ENCODE results near the gene RALGPS1. TPM values are rescaled to one million over a fixed set of nuclear protein-coding genes. Genes with fewer than 3 reads are reported as not detected.
A peak's percentile ranks its signal among the peaks of the same experiment; 100 is the strongest.

RALGPS1 gene
- total and polyA plus RNA-seq, 2 of the 8 experiments (the other 6 are each of a cell fraction or from before 2014, with no cell fraction given) = 20.0 to 23.5 TPM

- Histone ChIP-seq H3K9ac (replicated peaks in 1 of 4; ENCODE audit: extremely low read depth in 1 of 4, low read depth in 3 of 4, low read length in 3 of 4) (no peak overlapping the region), H4K20me1 (replicated peaks in 1 of 2; ENCODE audit: control insufficient read depth in 1 of 2, insufficient read depth in 2 of 2, low read length in 2 of 2) (no peaks in the 10 kb centered on the region), H3K23me2 (ENCODE audit: low read depth, low read length) (no peaks in the 10 kb centered on the region), H2BK12ac (ENCODE audit: low read depth, low read length) (no peak overlapping the region; the same call in 1 of the 2 replicates), H3K36me3 (ENCODE audit: control insufficient read depth in 2 of 4, insufficient read depth in 4 of 4, low read length in 3 of 4) (no peaks in the 10 kb centered on the region), H3K4me3 (ENCODE audit: extremely low read depth in 1 of 4, insufficient read depth in 2 of 4, low read depth in 3 of 4, low read length in 4 of 4) (no peak overlapping the region), H3K56ac (replicated peaks; ENCODE audit: insufficient read length, low read depth, low read length) (no peak overlapping the region), H2BK120ac (replicated peaks; ENCODE audit: low read depth, low read length) (no peak overlapping the region), H3K9me3 (ENCODE audit: insufficient read depth in 2 of 2, low read depth in 1 of 2, low read length in 1 of 2) (no peaks in the 10 kb centered on the region), H3K4ac (replicated peaks; ENCODE audit: insufficient read length, low read depth, low read length) (no peak overlapping the region), H4K5ac (ENCODE audit: insufficient read length, low read depth, low read length) (no peak overlapping the region), H3K79me1 (ENCODE audit: low read depth, low read length) (no peaks in the 10 kb centered on the region; the same call in 1 of the 2 replicates), H4K91ac (replicated peaks; ENCODE audit: insufficient read length, low read length) (no peak overlapping the region), H2AK5ac (ENCODE audit: low read depth, low read length) (peak overlapping the region; percentile 7; the same call in 1 of the 2 replicates), H3K14ac (ENCODE audit: insufficient read length) (no peak overlapping the region), H2BK15ac (ENCODE audit: low read length) (no peak overlapping the region), H3K27me3 (replicated peaks in 1 of 4; ENCODE audit: control insufficient read depth in 3 of 4, extremely low read depth in 1 of 4, insufficient read depth in 3 of 4, low read length in 3 of 4) (no peaks in the 10 kb centered on the region), H2BK5ac (ENCODE audit: low read depth, low read length) (no peak overlapping the region), H3K79me2 (ENCODE audit: control insufficient read depth in 1 of 2, insufficient read depth in 2 of 2, low read length in 2 of 2) (no peaks in the 10 kb centered on the region), H3K23ac (ENCODE audit: insufficient read length) (no peak overlapping the region), H4K8ac (ENCODE audit: extremely low read depth, insufficient read depth, low read length) (no peak overlapping the region), H3K18ac (ENCODE audit: extremely low read depth, low read length) (no peak overlapping the region), H3K4me2 (ENCODE audit: insufficient read depth in 1 of 2, low read depth in 2 of 2, low read length in 2 of 2) (no peak overlapping the region), H2AFZ (ENCODE audit: low read length) (no peak overlapping the region), H2BK20ac (ENCODE audit: low read length) (no peak overlapping the region), H3K4me1 (replicated peaks in 1 of 4; ENCODE audit: control insufficient read depth in 3 of 4, insufficient read depth in 4 of 4, low read length in 3 of 4) (peaks cover 0 to 6% (median under 1%) of the 10 kb centered on the region in 4 experiments; a peak in 4 of 7 replicates), H3K27ac (ENCODE audit: low read depth, low read length) (no peak overlapping the region)
- DNase-seq (ENCODE audit: low read depth in 1 of 2, low spot score in 2 of 2) (no peak), FAIRE-seq (no peak)
- ChIA-PET POLR2A (ENCODE audit: partially characterized antibody) (interaction anchor here (1.4 kb wide), 1 partner anchor 13 kb away, joined by 3 read pairs; no protein-coding TSS in a partner anchor), CTCF (ENCODE audit: partially characterized antibody) (interaction anchor here (0.8 to 4.0 kb wide), 3 partner anchors 17 to 241 kb away, joined by 3 to 27 read pairs (median 3); no protein-coding TSS in a partner anchor)
- 94% methylated on average over 5 of the region's 6 CpGs; no CpG with 5 or more reads in 1 of the 2 experiments for WGBS, 2 experiments (ENCODE audit: extremely low coverage in 1 of 2, insufficient coverage in 1 of 2, insufficient read length in 1 of 2, insufficient replicate concordance in 2 of 2, low coverage in 1 of 2, low lambda C conversion rate in 2 of 2, missing lambda C conversion rate in 1 of 2)
- TF ChIP-seq ZNF274 (IDR thresholded peaks at IDR 0.05; ENCODE audit: borderline replicate concordance, extremely low read depth, low read length) (no peak), KDM4A (IDR thresholded peaks at IDR 0.05; ENCODE audit: low read depth, low read length, severe bottlenecking) (no peak), POLR2A (IDR thresholded peaks at IDR 0.05; ENCODE audit: control extremely low read depth in 1 of 2, low read depth in 2 of 2, low read length in 2 of 2) (no peak), NANOG (IDR thresholded peaks at IDR 0.05; ENCODE audit: insufficient read depth, low read depth, low read length, poor library complexity, severe bottlenecking) (no peak), SRF (IDR thresholded peaks at IDR 0.05; ENCODE audit: low read depth, low read length) (no peak), SIRT6 (IDR thresholded peaks at IDR 0.05; ENCODE audit: low read length) (no peak), EGR1 (IDR thresholded peaks at IDR 0.05; ENCODE audit: borderline replicate concordance, low read depth, low read length) (no peak), SAP30 (IDR thresholded peaks at IDR 0.05; ENCODE audit: insufficient read depth, insufficient replicate concordance, low read length) (no peak), GTF2F1 (IDR thresholded peaks at IDR 0.05; ENCODE audit: borderline replicate concordance, low read depth, low read length) (no peak), HDAC2 (IDR thresholded peaks at IDR 0.05; ENCODE audit: borderline replicate concordance in 1 of 2, low read depth in 2 of 2, low read length in 2 of 2) (no peak), RXRA (IDR thresholded peaks at IDR 0.05; ENCODE audit: insufficient read depth, low read depth, low read length) (no peak)
Observed at GRCh38 chr9:127181595-127182190, 267.1 kb downstream of the RALGPS1 start.

All from H1 (cell line).